Caco-2 (cell line): ENCODE results near the gene JADE2. TPM values are rescaled to one million over a fixed set of nuclear protein-coding genes. Genes with fewer than 3 reads are reported as not detected.

Source experiments
- BruUV-seq: library from RNA; stranded (reverse); fragments of 400-500 nt; replicated peaks from 2 replicates; lab custom pipeline; 2021; lab: Mats Ljungman, UMichigan
- CTCF ChIA-PET: fragments of 300-600 bp; sonication (Branson Sonifier 250); formaldehyde crosslinking; loops from one replicate; lab custom pipeline; 2022; ENCODE audit warnings: antibody characterized with exemption; lab: Charles Lee
- POLR2A ChIA-PET: fragments of 300-600 bp; sonication (Branson Sonifier 250); formaldehyde crosslinking; loops from one replicate; lab custom pipeline; 2022; ENCODE audit warnings: antibody characterized with exemption; lab: Charles Lee
- DNase-seq, 2 experiments: peaks; one replicate each; pipeline versions ENCODE4 v3.0.0 to v3.0.0-alpha.2; 2020 to 2022
- H3K27me3 ChIP-seq: replicated peaks from 2 replicates; pipeline ENCODE4 v1.6.0; 2011; ENCODE audit warnings: low read length; ENCODE audit not compliant: control insufficient read depth, insufficient read depth
- H3K36me3 ChIP-seq: 2 replicates; pipeline ENCODE4 v1.5.1; 2011; ENCODE audit warnings: low read length; ENCODE audit not compliant: control insufficient read depth, insufficient read depth
- H3K4me1 ChIP-seq: fragments of 250-450 bp; sonication (Bioruptor Pico); 2 replicates; pipeline ENCODE4 v1.5.1; 2020; ENCODE audit warnings: mild to moderate bottlenecking
- H3K4me3 ChIP-seq: 2 replicates; pipeline ENCODE4 v1.5.1; 2011; ENCODE audit warnings: low read depth, mild to moderate bottlenecking, control low read depth, low read length
- H3K9me3 ChIP-seq: fragments of 250-450 bp; sonication (Bioruptor Pico); 2 replicates; pipeline ENCODE4 v1.5.1; 2020; ENCODE audit warnings: mild to moderate bottlenecking, moderate library complexity
- H3K27ac Mint-ChIP-seq: one replicate; pipeline ENCODE4 v1.8.0; 2022; ENCODE audit warnings: mixed read lengths; ENCODE audit not compliant: unreplicated experiment
- H3K27me3 Mint-ChIP-seq: one replicate; pipeline ENCODE4 v1.8.0; 2022; ENCODE audit warnings: mixed read lengths; ENCODE audit not compliant: insufficient read depth, unreplicated experiment
- H3K36me3 Mint-ChIP-seq: one replicate; pipeline ENCODE4 v1.8.0; 2022; ENCODE audit warnings: mild to moderate bottlenecking, mixed read lengths; ENCODE audit not compliant: insufficient read depth, unreplicated experiment
- H3K4me1 Mint-ChIP-seq: one replicate; pipeline ENCODE4 v1.8.0; 2022; ENCODE audit warnings: low read depth, mixed read lengths; ENCODE audit not compliant: unreplicated experiment
- H3K4me3 Mint-ChIP-seq: one replicate; pipeline ENCODE4 v1.8.0; 2022; ENCODE audit warnings: mild to moderate bottlenecking, moderate library complexity, mixed read lengths; ENCODE audit not compliant: unreplicated experiment
- H3K9me3 Mint-ChIP-seq: one replicate; pipeline ENCODE4 v1.8.0; 2022; ENCODE audit warnings: mixed read lengths; ENCODE audit not compliant: unreplicated experiment
- intact Hi-C: fragments of 100-400 bp; cut with micrococcal nuclease; formaldehyde crosslinking; loops from one replicate; pipeline ENCODE4 v1.10.0; 2022; ENCODE audit not compliant: unreplicated experiment
- total RNA-seq: library from RNA; stranded (reverse); gene quantifications from 2 replicates; pipeline ENCODE4 v1.2.3, GENCODE V29; 2022
- TF ChIP-seq, protein P1 (sequence below), 2 experiments: fragments of 200-600 bp in 1 of 2; IDR thresholded peaks; 1 replicate in 1 of 2; 2 replicates in 1 of 2; pipeline versions ENCODE4 v1.5.1 to v1.8.0; 2011 to 2022; ENCODE audit warnings: antibody characterized with exemption in 1 of 2, control low read depth in 1 of 2, inconsistent platforms in 1 of 2, low read depth in 1 of 2, low read length in 1 of 2, mild to moderate bottlenecking in 1 of 2, moderate library complexity in 1 of 2; ENCODE audit not compliant: insufficient read depth in 1 of 2, severe bottlenecking in 1 of 2, unreplicated experiment in 1 of 2

JADE2 gene
- total RNA-seq, 1 experiment from 2014 or later: 67.6 TPM

DNA sequence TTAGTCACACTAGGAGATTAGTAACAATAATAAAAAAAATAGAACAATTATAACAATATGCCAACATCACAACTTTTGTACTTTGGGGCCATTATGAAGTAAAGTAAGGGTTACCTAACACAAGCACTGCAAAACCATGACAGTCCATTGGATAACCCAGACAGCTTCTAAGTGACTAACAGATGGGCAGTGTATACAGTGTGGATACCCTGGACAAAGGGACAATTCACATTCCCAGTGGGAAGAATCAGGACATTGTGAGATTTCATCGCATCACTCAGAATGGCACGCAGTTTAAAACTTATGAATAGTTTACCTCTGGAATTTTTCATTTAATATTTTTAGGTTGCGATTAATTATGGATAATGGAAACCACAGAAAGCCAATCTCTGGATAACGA lies 45.6 kb upstream of the JADE2 start:
- no peaks in the 10 kb centered on the region for H3K4me1 ChIP-seq
- H3K36me3 ChIP-seq: no peaks in the 10 kb centered on the region
- DNase-seq: no peak
- Mint-ChIP-seq H3K4me3 (no peak overlapping the region), H3K27me3 (no peaks in the 10 kb centered on the region), H3K27ac (no peak overlapping the region), H3K4me1 (no peaks in the 10 kb centered on the region), H3K36me3 (no peaks in the 10 kb centered on the region), H3K9me3 (no peaks in the 10 kb centered on the region)
- no peaks in the 10 kb centered on the region for H3K27me3 ChIP-seq
- TF ChIP-seq, protein P1, sequence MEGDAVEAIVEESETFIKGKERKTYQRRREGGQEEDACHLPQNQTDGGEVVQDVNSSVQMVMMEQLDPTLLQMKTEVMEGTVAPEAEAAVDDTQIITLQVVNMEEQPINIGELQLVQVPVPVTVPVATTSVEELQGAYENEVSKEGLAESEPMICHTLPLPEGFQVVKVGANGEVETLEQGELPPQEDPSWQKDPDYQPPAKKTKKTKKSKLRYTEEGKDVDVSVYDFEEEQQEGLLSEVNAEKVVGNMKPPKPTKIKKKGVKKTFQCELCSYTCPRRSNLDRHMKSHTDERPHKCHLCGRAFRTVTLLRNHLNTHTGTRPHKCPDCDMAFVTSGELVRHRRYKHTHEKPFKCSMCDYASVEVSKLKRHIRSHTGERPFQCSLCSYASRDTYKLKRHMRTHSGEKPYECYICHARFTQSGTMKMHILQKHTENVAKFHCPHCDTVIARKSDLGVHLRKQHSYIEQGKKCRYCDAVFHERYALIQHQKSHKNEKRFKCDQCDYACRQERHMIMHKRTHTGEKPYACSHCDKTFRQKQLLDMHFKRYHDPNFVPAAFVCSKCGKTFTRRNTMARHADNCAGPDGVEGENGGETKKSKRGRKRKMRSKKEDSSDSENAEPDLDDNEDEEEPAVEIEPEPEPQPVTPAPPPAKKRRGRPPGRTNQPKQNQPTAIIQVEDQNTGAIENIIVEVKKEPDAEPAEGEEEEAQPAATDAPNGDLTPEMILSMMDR (IDR thresholded peaks at IDR 0.05; ENCODE audit: insufficient read depth in 1 of 2, low read depth in 1 of 2, low read length in 1 of 2, severe bottlenecking in 1 of 2, unreplicated experiment in 1 of 2): no peak
- H3K4me3 ChIP-seq: no peak overlapping the region
- ChIA-PET CTCF (no interaction called here), POLR2A (no interaction called here)
- BruUV-seq: no TSS peak
- intact Hi-C loops: no loop called here
- no peaks in the 10 kb centered on the region for H3K9me3 ChIP-seq

DNA sequence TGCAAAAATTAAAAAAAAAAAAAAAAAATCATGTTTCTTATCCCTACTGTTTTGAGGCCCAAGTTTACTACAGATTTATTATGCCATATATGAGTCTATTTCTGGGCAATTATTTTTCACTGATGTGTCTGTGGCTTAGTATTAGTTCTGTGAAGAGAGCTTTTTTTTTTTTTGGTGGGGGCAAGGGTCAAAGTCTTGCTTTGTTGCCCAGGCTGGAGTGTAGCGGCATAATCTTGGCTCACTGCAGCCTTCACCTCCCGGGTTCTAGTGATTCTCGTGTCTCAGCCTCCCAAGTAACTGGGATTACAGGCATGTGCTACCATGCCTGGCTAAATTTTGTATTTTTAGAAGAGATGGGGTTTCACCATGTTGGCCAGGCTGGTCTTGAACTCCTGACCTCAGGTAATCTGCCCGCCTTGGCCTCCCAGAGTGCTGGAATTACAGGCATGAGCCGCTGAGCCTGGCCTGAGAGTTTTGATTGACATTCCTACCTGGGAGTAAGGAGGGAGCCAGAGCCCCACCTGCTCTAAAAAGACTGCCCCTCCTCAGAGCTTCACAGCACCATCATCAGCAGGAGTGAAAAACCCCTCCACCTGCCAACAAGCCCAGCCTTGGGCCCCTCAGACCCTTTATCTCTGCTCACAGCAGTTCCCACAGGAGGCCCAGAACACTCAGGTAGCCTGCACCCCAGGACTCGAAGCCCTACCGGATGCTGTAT lies 36.1 kb upstream of the JADE2 start:
- BruUV-seq: no TSS peak
- no peaks in the 10 kb centered on the region for H3K27me3 Mint-ChIP-seq
- no peaks in the 10 kb centered on the region for H3K27me3 ChIP-seq
- H3K4me1 ChIP-seq: no peaks in the 10 kb centered on the region
- no peak overlapping the region for H3K4me3 Mint-ChIP-seq
- H3K36me3 Mint-ChIP-seq: no peaks in the 10 kb centered on the region
- ChIA-PET CTCF (interaction anchor here (0.6 kb wide), 1 partner anchor 35 kb away, joined by 5 read pairs; no protein-coding TSS in a partner anchor), POLR2A (interaction anchor here (0.6 kb wide), 1 partner anchor 22 kb away, joined by 3 read pairs; no protein-coding TSS in a partner anchor)
- no peak for DNase-seq
- H3K27ac Mint-ChIP-seq: no peak overlapping the region
- intact Hi-C loops: no loop called here
- H3K4me3 ChIP-seq: no peak overlapping the region
- H3K36me3 ChIP-seq: no peaks in the 10 kb centered on the region
- no peaks in the 10 kb centered on the region for H3K4me1 Mint-ChIP-seq
- TF ChIP-seq, protein P1 (IDR thresholded peaks at IDR 0.05; ENCODE audit: insufficient read depth in 1 of 2, low read depth in 1 of 2, low read length in 1 of 2, severe bottlenecking in 1 of 2, unreplicated experiment in 1 of 2): no peak
- H3K9me3 ChIP-seq: no peaks in the 10 kb centered on the region; the same call in 1 of the 2 replicates
- peaks cover 9% of the 10 kb centered on the region for H3K9me3 Mint-ChIP-seq

DNA sequence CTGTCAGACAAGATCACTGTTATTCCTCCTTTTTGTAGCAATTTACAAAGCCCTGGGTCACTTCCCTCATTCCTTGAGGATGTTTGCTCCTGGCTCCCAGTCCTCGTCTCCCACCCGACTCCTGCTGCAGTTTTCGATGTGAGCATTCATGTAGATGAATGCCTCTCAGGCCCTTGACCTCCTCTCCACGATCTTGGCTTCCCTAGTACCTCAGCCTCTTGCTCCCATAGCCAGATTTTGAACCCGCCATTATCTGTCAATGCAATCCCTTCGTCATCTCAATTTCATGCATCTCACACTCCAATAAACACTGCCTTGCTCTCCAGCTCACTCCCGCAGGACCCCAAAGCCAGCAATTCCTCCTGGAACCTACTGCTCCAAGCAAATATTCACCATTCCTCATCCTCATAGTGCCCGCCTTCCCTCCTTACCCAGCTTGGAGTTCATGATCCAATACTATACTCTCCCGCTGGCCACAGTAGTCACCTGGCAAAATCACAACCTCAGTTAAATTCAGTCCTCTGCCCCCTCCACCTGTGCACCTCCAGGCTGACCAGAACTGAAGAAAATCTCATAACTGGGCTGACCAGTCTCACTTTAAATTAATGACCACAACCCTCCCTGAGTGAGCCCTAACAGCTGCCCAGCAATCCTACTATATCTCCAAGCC lies 35.1 kb upstream of the JADE2 start:
- intact Hi-C loops: no loop called here
- POLR2A ChIA-PET: no interaction called here
- Mint-ChIP-seq H3K36me3 (no peaks in the 10 kb centered on the region), H3K4me1 (no peaks in the 10 kb centered on the region), H3K4me3 (no peak overlapping the region), H3K27me3 (no peaks in the 10 kb centered on the region), H3K9me3 (peaks cover 4% of the 10 kb centered on the region), H3K27ac (no peak overlapping the region)
- CTCF ChIA-PET: interaction anchor here (0.6 kb wide), 1 partner anchor 50 kb away, joined by 4 read pairs; no protein-coding TSS in a partner anchor
- Histone ChIP-seq H3K36me3 (no peaks in the 10 kb centered on the region), H3K27me3 (no peaks in the 10 kb centered on the region), H3K4me3 (no peak overlapping the region), H3K4me1 (no peaks in the 10 kb centered on the region), H3K9me3 (no peaks in the 10 kb centered on the region; the same call in 1 of the 2 replicates)
- TF ChIP-seq, protein P1 (IDR thresholded peaks at IDR 0.05; ENCODE audit: insufficient read depth in 1 of 2, low read depth in 1 of 2, low read length in 1 of 2, severe bottlenecking in 1 of 2, unreplicated experiment in 1 of 2): no peak
- no TSS peak for BruUV-seq
- no peak for DNase-seq
